DND-41 (cell line): ENCODE results near the gene VWA1.

ENCODE experiments used
- ATAC-seq: fragments of 200-7000 bp; cut with Tn5 transposase; 3 replicates; pipeline ENCODE4 v1.9.1; 2021; ENCODE audit warnings: low read depth; ENCODE audit not compliant: insufficient read depth
- DNase-seq: peaks from one replicate; pipeline ENCODE4 v3.0.0-alpha.2; 2020
- H2AFZ ChIP-seq: 2 replicates; pipeline ENCODE4 v1.6.0; 2012; ENCODE audit warnings: low read depth, low read length
- H3K27ac ChIP-seq: 2 replicates; pipeline ENCODE4 v1.5.1; 2012; ENCODE audit warnings: low read length, inconsistent platforms
- H3K27me3 ChIP-seq: fragments of 200-600 bp; sonication (generic); 2 replicates; pipeline ENCODE4 v1.6.0; 2012; ENCODE audit warnings: low read length, mild to moderate bottlenecking, inconsistent platforms; ENCODE audit not compliant: insufficient read depth, poor library complexity
- H3K36me3 ChIP-seq: 2 replicates; pipeline ENCODE4 v1.5.1; 2012; ENCODE audit warnings: low read length, inconsistent platforms; ENCODE audit not compliant: insufficient read depth
- H3K4me1 ChIP-seq: 2 replicates; pipeline ENCODE4 v1.5.1; 2012; ENCODE audit warnings: mild to moderate bottlenecking, low read length; ENCODE audit not compliant: insufficient read depth
- H3K4me2 ChIP-seq: 2 replicates; pipeline ENCODE4 v1.6.0; 2012; ENCODE audit warnings: mild to moderate bottlenecking, moderate library complexity, low read length, inconsistent platforms; ENCODE audit not compliant: insufficient read depth
- H3K4me3 ChIP-seq, 2 experiments: fragments of 200-600 bp in 1 of 2; shearing (Covaris generic) in 1 of 2; 2 replicates each; pipeline ENCODE4 v1.5.1; 2012 to 2016; ENCODE audit warnings: inconsistent platforms in 2 of 2, low read length in 2 of 2, mild to moderate bottlenecking in 2 of 2, low read depth in 1 of 2, moderate library complexity in 1 of 2
- H3K79me2 ChIP-seq: 2 replicates; pipeline ENCODE4 v1.6.0; 2012; ENCODE audit warnings: low read length, inconsistent platforms; ENCODE audit not compliant: insufficient read depth
- H3K9ac ChIP-seq: 2 replicates; pipeline ENCODE4 v1.6.0; 2012; ENCODE audit warnings: low read depth, mild to moderate bottlenecking, inconsistent platforms, low read length, moderate library complexity
- H3K9me3 ChIP-seq: 2 replicates; pipeline ENCODE4 v1.5.1; 2012; ENCODE audit warnings: low read length, moderate library complexity, mild to moderate bottlenecking, inconsistent platforms; ENCODE audit not compliant: insufficient read depth, severe bottlenecking
- H4K20me1 ChIP-seq: 2 replicates; pipeline ENCODE4 v1.6.0; 2012; ENCODE audit warnings: low read length; ENCODE audit not compliant: insufficient read depth
- EZH2 ChIP-seq: IDR thresholded peaks from 3 replicates; pipeline ENCODE4 v1.6.1; 2012; ENCODE audit warnings: borderline replicate concordance, low read depth, mild to moderate bottlenecking, moderate library complexity, low read length, inconsistent platforms; ENCODE audit not compliant: severe bottlenecking
- TF ChIP-seq, protein P1 (sequence below): IDR thresholded peaks from 2 replicates; pipeline ENCODE4 v1.5.1; 2012; ENCODE audit warnings: borderline replicate concordance, low read length, moderate library complexity, mild to moderate bottlenecking; ENCODE audit not compliant: poor library complexity, severe bottlenecking; ENCODE audit errors: extremely low read depth

VWA1 gene

DNA sequence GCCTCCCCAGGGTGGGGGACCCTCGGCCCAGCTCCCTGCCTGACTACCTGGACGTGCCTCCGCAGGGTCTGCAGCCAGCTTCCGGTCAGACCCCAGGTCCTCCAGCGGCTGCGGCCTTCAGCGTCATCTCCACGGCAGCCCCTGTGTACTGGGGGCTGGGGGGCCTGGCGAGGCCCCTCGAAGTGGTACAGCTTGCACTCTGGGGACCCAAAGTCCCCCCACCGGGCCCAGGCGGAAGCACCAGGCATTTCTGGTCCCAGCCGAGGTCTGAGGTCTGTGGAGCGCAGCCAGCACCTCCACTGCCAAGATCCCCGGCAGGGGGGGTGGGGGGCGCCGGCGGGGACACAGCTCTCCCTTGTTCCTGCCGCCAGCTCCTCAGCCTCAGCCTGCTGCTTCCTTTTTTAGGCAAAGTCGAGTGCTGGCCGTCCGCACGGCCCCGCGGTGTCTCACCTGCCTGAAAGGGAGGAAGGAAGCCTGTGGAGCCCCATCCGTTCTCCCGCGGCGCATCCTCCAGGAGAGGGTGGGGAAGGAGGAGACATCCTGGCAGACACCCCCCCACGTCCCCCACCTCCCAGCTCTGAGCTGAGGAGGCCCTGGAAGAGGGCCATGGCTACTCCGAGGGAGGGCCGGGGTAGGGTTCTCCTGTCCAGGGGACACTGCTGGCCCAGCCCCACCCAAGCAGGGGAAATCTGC is 1.2 kb upstream of the VWA1 start:
- Histone ChIP-seq H4K20me1 (no peaks in the 10 kb centered on the region), H3K27me3 (no peaks in the 10 kb centered on the region), H2AFZ (no peak overlapping the region), H3K4me3 (no peak overlapping the region), H3K4me1 (no peaks in the 10 kb centered on the region), H3K36me3 (no peaks in the 10 kb centered on the region), H3K79me2 (no peaks in the 10 kb centered on the region), H3K27ac (no peak overlapping the region), H3K4me2 (no peak overlapping the region), H3K9ac (no peak overlapping the region), H3K9me3 (no peaks in the 10 kb centered on the region)
- no peak for ATAC-seq
- TF ChIP-seq, protein P1, sequence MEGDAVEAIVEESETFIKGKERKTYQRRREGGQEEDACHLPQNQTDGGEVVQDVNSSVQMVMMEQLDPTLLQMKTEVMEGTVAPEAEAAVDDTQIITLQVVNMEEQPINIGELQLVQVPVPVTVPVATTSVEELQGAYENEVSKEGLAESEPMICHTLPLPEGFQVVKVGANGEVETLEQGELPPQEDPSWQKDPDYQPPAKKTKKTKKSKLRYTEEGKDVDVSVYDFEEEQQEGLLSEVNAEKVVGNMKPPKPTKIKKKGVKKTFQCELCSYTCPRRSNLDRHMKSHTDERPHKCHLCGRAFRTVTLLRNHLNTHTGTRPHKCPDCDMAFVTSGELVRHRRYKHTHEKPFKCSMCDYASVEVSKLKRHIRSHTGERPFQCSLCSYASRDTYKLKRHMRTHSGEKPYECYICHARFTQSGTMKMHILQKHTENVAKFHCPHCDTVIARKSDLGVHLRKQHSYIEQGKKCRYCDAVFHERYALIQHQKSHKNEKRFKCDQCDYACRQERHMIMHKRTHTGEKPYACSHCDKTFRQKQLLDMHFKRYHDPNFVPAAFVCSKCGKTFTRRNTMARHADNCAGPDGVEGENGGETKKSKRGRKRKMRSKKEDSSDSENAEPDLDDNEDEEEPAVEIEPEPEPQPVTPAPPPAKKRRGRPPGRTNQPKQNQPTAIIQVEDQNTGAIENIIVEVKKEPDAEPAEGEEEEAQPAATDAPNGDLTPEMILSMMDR = no peak
- no peak for TF ChIP-seq EZH2
- DNase-seq = no peak

DNA sequence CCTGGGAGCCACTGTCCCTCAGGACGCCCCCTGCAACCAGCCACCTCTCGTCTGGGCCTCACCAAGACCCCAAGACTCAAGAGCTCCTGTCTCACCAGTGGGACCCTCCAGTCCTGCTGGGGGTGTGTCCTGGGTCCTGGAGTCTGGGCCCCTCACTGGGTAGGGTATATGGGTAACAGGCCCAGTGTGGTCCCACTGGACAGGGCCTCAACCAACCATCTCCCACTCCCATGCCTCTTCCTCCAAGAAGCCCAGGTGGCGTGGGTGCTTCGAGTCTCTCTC is 725 bp upstream of the VWA1 start:
- Histone ChIP-seq H3K9ac (no peak overlapping the region), H3K4me2 (no peak overlapping the region), H3K27me3 (no peaks in the 10 kb centered on the region), H3K36me3 (no peaks in the 10 kb centered on the region), H3K4me1 (no peaks in the 10 kb centered on the region), H3K79me2 (no peaks in the 10 kb centered on the region), H4K20me1 (no peaks in the 10 kb centered on the region), H3K4me3 (no peak overlapping the region), H3K9me3 (no peaks in the 10 kb centered on the region), H3K27ac (no peak overlapping the region), H2AFZ (no peak overlapping the region)
- DNase-seq (no peak), ATAC-seq (no peak)
- TF ChIP-seq, protein P1 = no peak
- no peak for TF ChIP-seq EZH2

DNA sequence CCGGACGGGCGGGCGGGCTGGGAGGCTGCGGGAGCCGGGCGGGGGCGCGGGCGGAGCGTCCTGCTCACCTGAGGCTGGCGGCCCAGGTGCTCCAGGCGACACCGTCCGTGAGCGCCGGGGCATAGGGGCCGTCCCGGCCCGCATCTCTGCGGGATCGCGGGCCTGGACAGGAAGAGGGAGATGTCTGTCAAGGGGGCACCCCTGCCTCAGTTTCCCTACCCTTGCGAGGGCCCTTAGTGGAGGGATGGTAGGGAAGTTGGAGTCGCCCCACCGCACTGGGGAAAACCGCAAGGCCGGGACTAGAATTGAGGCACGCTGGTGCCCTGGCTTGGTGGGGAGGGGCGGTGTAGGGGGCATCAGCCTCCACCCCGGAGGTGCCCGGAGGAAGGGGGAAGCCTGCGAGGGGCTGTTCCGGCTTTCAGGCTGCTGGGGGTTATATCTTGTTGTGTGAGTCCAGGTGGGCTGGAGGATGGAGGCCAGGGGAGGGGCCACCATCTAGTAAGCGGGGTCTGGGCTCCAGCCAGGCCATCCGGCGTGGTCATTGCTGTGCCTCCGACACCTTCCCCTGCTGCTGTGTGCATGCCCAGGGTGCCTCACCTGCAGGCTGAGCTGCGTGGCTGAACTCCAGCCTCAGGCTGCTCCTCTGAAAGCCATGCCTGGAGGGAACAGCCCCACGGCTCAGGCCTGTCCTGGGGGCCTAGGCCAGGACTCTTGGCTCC is 580 bp downstream of the VWA1 start:
- H3K4me1 ChIP-seq = no peaks in the 10 kb centered on the region
- H3K27me3 ChIP-seq = no peaks in the 10 kb centered on the region
- H3K4me2 ChIP-seq = no peak overlapping the region
- H3K27ac ChIP-seq = no peak overlapping the region
- no peak for DNase-seq
- no peak overlapping the region for H3K9ac ChIP-seq
- H3K9me3 ChIP-seq = no peaks in the 10 kb centered on the region
- no peaks in the 10 kb centered on the region for H4K20me1 ChIP-seq
- H3K36me3 ChIP-seq = no peaks in the 10 kb centered on the region
- H3K79me2 ChIP-seq = no peaks in the 10 kb centered on the region
- ATAC-seq = no peak
- no peak overlapping the region for H3K4me3 ChIP-seq
- no peak overlapping the region for H2AFZ ChIP-seq
- no peak for TF ChIP-seq EZH2
- TF ChIP-seq, protein P1 = no peak
